GM12864 (cell line): ENCODE results near the gene TEKT2.
A peak's percentile ranks its signal among the peaks of the same experiment; 100 is the strongest.

Experiments
- DNase-seq: peaks from one replicate; pipeline ENCODE4 v3.0.0-alpha.2; 2011; ENCODE audit warnings: low read depth
- H3K4me3 ChIP-seq: 2 replicates; pipeline ENCODE4 v1.5.1; 2011; ENCODE audit warnings: mild to moderate bottlenecking, low read depth, low read length, control low read depth
- CTCF ChIP-seq: IDR thresholded peaks from 2 replicates; pipeline ENCODE4 v1.5.1; 2011; ENCODE audit warnings: low read depth, mild to moderate bottlenecking, moderate library complexity, low read length, control low read depth, inconsistent platforms; ENCODE audit errors: missing control alignments

Gene TEKT2

GRCh38 chr1:36128905-36129206, 45.0 kb downstream of the TEKT2 start:
- no peak overlapping the region for H3K4me3 ChIP-seq
- no peak for TF ChIP-seq CTCF
- no peak for DNase-seq

- DNase-seq = no peak
- TF ChIP-seq CTCF = no peak
- no peak overlapping the region for H3K4me3 ChIP-seq
These were observed 48.1 kb downstream of the TEKT2 start for GRCh38 chr1:36132029-36132428.

- no peak overlapping the region for H3K4me3 ChIP-seq
- no peak for TF ChIP-seq CTCF
- no peak for DNase-seq
These were observed 49.6 kb downstream of the TEKT2 start for GRCh38 chr1:36133484-36133883.

GRCh38 chr1:36134031-36134430, 50.1 kb downstream of the TEKT2 start:
- DNase-seq = no peak
- no peak for TF ChIP-seq CTCF
- no peak overlapping the region for H3K4me3 ChIP-seq

- peak; percentile 77 for TF ChIP-seq CTCF
- DNase-seq = no peak
- H3K4me3 ChIP-seq = no peak overlapping the region
These were observed 50.8 kb downstream of the TEKT2 start for GRCh38 chr1:36134505-36135329.

- no peak overlapping the region for H3K4me3 ChIP-seq
- TF ChIP-seq CTCF = no peak
- DNase-seq = no peak
These were observed 51.4 kb downstream of the TEKT2 start for GRCh38 chr1:36135330-36135667.

- no peak for TF ChIP-seq CTCF
- DNase-seq = no peak
- no peak overlapping the region for H3K4me3 ChIP-seq
These were observed 51.9 kb downstream of the TEKT2 start for GRCh38 chr1:36135796-36136195.
